Measurements from ENCODE around the gene RHOB. TPM values are rescaled to one million over a fixed set of nuclear protein-coding genes. Genes with fewer than 3 reads are reported as not detected.

RHOB gene
- total and polyA plus RNA-seq, 2 of the 13 experiments (the other 11 are each of a cell fraction or from before 2014, with no cell fraction given), result 192 to 268 TPM

- TF ChIP-seq ZNF275 (CRISPR knock-in tag; IDR thresholded peaks at IDR 0.05; ENCODE audit: borderline replicate concordance) (no peak), ZNF281 (CRISPR knock-in tag; IDR thresholded peaks at IDR 0.05; ENCODE audit: borderline replicate concordance) (peak; percentile 88), FOSL2 (CRISPR knock-in tag; IDR thresholded peaks at IDR 0.05) (no peak), ZNF276 (CRISPR knock-in tag; IDR thresholded peaks at IDR 0.05; ENCODE audit: low read depth) (no peak), MTA1 (CRISPR knock-in tag; IDR thresholded peaks at IDR 0.05; ENCODE audit: borderline replicate concordance) (peak; percentile 70; the same call in 1 of the 2 replicates), SALL1 (CRISPR knock-in tag; IDR thresholded peaks at IDR 0.05) (no peak), EED (CRISPR knock-in tag; IDR thresholded peaks at IDR 0.05) (no peak), ZNF264 (CRISPR knock-in tag; IDR thresholded peaks at IDR 0.05) (no peak), AGO2 (optimal IDR thresholded peaks at IDR 0.05; ENCODE audit: low read depth, low read length) (no peak), MIXL1 (CRISPR knock-in tag; IDR thresholded peaks at IDR 0.05) (no peak), ZNF615 (CRISPR knock-in tag; IDR thresholded peaks at IDR 0.05; ENCODE audit: borderline replicate concordance) (peak; percentile 79; the same call in 1 of the 2 replicates), KLF9 (CRISPR knock-in tag; IDR thresholded peaks at IDR 0.05; ENCODE audit: low read depth) (no peak), RCOR2 (CRISPR knock-in tag; IDR thresholded peaks at IDR 0.05) (no peak), ZNF670 (CRISPR knock-in tag; IDR thresholded peaks at IDR 0.05; ENCODE audit: borderline replicate concordance) (no peak; the same call in 1 of the 2 replicates), PBX2 (CRISPR knock-in tag; IDR thresholded peaks at IDR 0.05) (no peak), SMAD3 (CRISPR knock-in tag; IDR thresholded peaks at IDR 0.05) (no peak), SNAI1 (CRISPR knock-in tag; IDR thresholded peaks at IDR 0.05; ENCODE audit: borderline replicate concordance) (no peak), CSRNP2 (CRISPR knock-in tag; conservative IDR thresholded peaks at IDR 0.05; ENCODE audit: low read depth) (no peak), ZFP62 (CRISPR knock-in tag; IDR thresholded peaks at IDR 0.05) (no peak), BATF2 (CRISPR knock-in tag; IDR thresholded peaks at IDR 0.05) (peak; percentile 15; the same call in 1 of the 2 replicates), HOXA3 (CRISPR knock-in tag; IDR thresholded peaks at IDR 0.05) (no peak)
Measured at GRCh38 chr2:20446255-20446916, 488 bp upstream of the RHOB start (continued).
